ENCODE data around the gene RETREG3. TPM values are rescaled to one million over a fixed set of nuclear protein-coding genes. Genes with fewer than 3 reads are reported as not detected.
A peak's percentile ranks its signal among the peaks of the same experiment; 100 is the strongest.

RETREG3 gene
- total RNA-seq, 1 experiment from 2014 or later, result 59.0 TPM

GRCh38 chr17:42566883-42567573 is 42.1 kb downstream of the RETREG3 start, which contains the start of gene MLX:
TSS of gene MLX (plus strand) at chr17:42567100. CDS start at chr17:42567125, 25 bp downstream.
- intact Hi-C loops (cut with micrococcal nuclease; ENCODE audit: unreplicated experiment), result no loop called here
- H3K36me3 ChIP-seq (ENCODE audit: control insufficient read depth, insufficient read depth, low read length), result peaks cover 17% of the 10 kb centered on the region
- DNase-seq, result peak; percentile 92 to 96
- BruUV-seq (replicated peaks), result TSS peak; percentile 3
- peak within 1 kb of the TSS; percentile 49 for H3K4me3 ChIP-seq (ENCODE audit: low read depth, low read length)
- H3K27me3 Mint-ChIP-seq (ENCODE audit: insufficient read depth, unreplicated experiment), result no peaks in the 10 kb centered on the region
- H3K4me1 ChIP-seq, result peaks cover 13% of the 10 kb centered on the region
- H3K9me3 Mint-ChIP-seq (ENCODE audit: unreplicated experiment), result no peaks in the 10 kb centered on the region
- peak within 1 kb of the TSS; percentile 95 for H3K27ac Mint-ChIP-seq (ENCODE audit: unreplicated experiment)
- POLR2A ChIA-PET, result interaction anchor here (1.4 kb wide), 1 partner anchor 13 kb away, joined by 6 read pairs; no protein-coding TSS in a partner anchor
- H3K9me3 ChIP-seq, result no peaks in the 10 kb centered on the region
- H3K4me1 Mint-ChIP-seq (ENCODE audit: low read depth, unreplicated experiment), result peaks cover 15% of the 10 kb centered on the region
- CTCF ChIA-PET, result interaction anchor here (0.7 to 1.4 kb wide), 2 partner anchors 11 to 12 kb away, joined by 3 to 17 read pairs; partner anchors contain the start of gene PSMC3IP
- peak in 1 of 2 experiments; percentile 22 for TF ChIP-seq CTCF (IDR thresholded peaks at IDR 0.05; ENCODE audit: insufficient read depth in 1 of 2, low read depth in 1 of 2, low read length in 1 of 2, severe bottlenecking in 1 of 2, unreplicated experiment in 1 of 2)
- peak within 1 kb of the TSS; percentile 95 for H3K4me3 Mint-ChIP-seq (ENCODE audit: unreplicated experiment)
- H3K27me3 ChIP-seq (replicated peaks; ENCODE audit: control insufficient read depth, insufficient read depth, low read length), result no peaks in the 10 kb centered on the region
- H3K36me3 Mint-ChIP-seq (ENCODE audit: insufficient read depth, unreplicated experiment), result peaks cover 96% of the 10 kb centered on the region

- Mint-ChIP-seq H3K27ac (ENCODE audit: unreplicated experiment) (peak overlapping the region; percentile 95), H3K4me1 (ENCODE audit: low read depth, unreplicated experiment) (peaks cover 15% of the 10 kb centered on the region), H3K9me3 (ENCODE audit: unreplicated experiment) (no peaks in the 10 kb centered on the region), H3K36me3 (ENCODE audit: insufficient read depth, unreplicated experiment) (peaks cover 96% of the 10 kb centered on the region), H3K27me3 (ENCODE audit: insufficient read depth, unreplicated experiment) (no peaks in the 10 kb centered on the region), H3K4me3 (ENCODE audit: unreplicated experiment) (peak overlapping the region; percentile 95)
- H3K9me3 ChIP-seq, result no peaks in the 10 kb centered on the region
- H3K4me1 ChIP-seq, result peaks cover 13% of the 10 kb centered on the region
- intact Hi-C loops (cut with micrococcal nuclease; ENCODE audit: unreplicated experiment), result no loop called here
- peak overlapping the region; percentile 49 for H3K4me3 ChIP-seq (ENCODE audit: low read depth, low read length)
- CTCF ChIA-PET, result interaction anchor here (1.4 kb wide), 1 partner anchor 12 kb away, joined by 17 read pairs; the partner anchor contains the start of gene PSMC3IP
- no peak for TF ChIP-seq CTCF (IDR thresholded peaks at IDR 0.05; ENCODE audit: insufficient read depth in 1 of 2, low read depth in 1 of 2, low read length in 1 of 2, severe bottlenecking in 1 of 2, unreplicated experiment in 1 of 2)
- BruUV-seq (replicated peaks), result no TSS peak
- H3K36me3 ChIP-seq (ENCODE audit: control insufficient read depth, insufficient read depth, low read length), result peaks cover 16% of the 10 kb centered on the region
- no peak for DNase-seq
- POLR2A ChIA-PET, result interaction anchor here (1.4 kb wide), 1 partner anchor 12 kb away, joined by 6 read pairs; no protein-coding TSS in a partner anchor
- H3K27me3 ChIP-seq (replicated peaks; ENCODE audit: control insufficient read depth, insufficient read depth, low read length), result no peaks in the 10 kb centered on the region
Measured at GRCh38 chr17:42566215-42566882, 42.8 kb downstream of the RETREG3 start.

GRCh38 chr17:42565523-42566214 is 43.5 kb downstream of the RETREG3 start:
- Histone ChIP-seq H3K9me3 (no peaks in the 10 kb centered on the region), H3K4me3 (ENCODE audit: low read depth, low read length) (no peak overlapping the region), H3K36me3 (ENCODE audit: control insufficient read depth, insufficient read depth, low read length) (peaks cover 15% of the 10 kb centered on the region), H3K27me3 (replicated peaks; ENCODE audit: control insufficient read depth, insufficient read depth, low read length) (no peaks in the 10 kb centered on the region), H3K4me1 (peaks cover 13% of the 10 kb centered on the region)
- no peak for TF ChIP-seq CTCF (IDR thresholded peaks at IDR 0.05; ENCODE audit: insufficient read depth in 1 of 2, low read depth in 1 of 2, low read length in 1 of 2, severe bottlenecking in 1 of 2, unreplicated experiment in 1 of 2)
- POLR2A ChIA-PET, result no interaction called here
- peaks cover 95% of the 10 kb centered on the region for H3K36me3 Mint-ChIP-seq (ENCODE audit: insufficient read depth, unreplicated experiment)
- no TSS peak for BruUV-seq (replicated peaks)
- no peak for DNase-seq
- H3K9me3 Mint-ChIP-seq (ENCODE audit: unreplicated experiment), result no peaks in the 10 kb centered on the region
- peak overlapping the region; percentile 95 for H3K27ac Mint-ChIP-seq (ENCODE audit: unreplicated experiment)
- H3K4me3 Mint-ChIP-seq (ENCODE audit: unreplicated experiment), result peak overlapping the region; percentile 95
- intact Hi-C loops (cut with micrococcal nuclease; ENCODE audit: unreplicated experiment), result no loop called here
- H3K4me1 Mint-ChIP-seq (ENCODE audit: low read depth, unreplicated experiment), result peaks cover 15% of the 10 kb centered on the region
- H3K27me3 Mint-ChIP-seq (ENCODE audit: insufficient read depth, unreplicated experiment), result no peaks in the 10 kb centered on the region
- CTCF ChIA-PET, result no interaction called here

All from Caco-2 (cell line).